ENCODE measurements around the gene MAP3K10. TPM values are rescaled to one million over a fixed set of nuclear protein-coding genes. Genes with fewer than 3 reads are reported as not detected.

The MAP3K10 gene
- total and polyA plus RNA-seq, 2 donors, result 4.1 to 11.9 TPM

DNA sequence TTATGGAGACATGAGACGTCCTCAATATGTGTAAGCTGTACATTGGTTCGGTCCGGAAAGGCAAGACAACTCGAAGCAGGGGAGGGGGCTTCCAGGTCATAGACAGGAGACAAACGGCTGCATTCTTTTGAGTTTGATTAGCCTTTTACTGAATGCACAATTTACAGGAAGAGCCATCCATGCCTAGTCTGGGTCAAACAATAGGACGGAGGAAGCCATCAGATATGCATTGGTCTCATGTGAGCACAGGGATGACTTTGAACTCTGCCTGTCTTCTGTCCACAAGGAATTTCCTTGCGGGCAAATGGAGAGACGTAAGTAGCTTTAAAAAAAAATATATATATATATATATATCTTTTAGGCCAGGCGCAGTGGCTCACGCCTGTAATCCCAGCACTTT is 37.1 kb downstream of the MAP3K10 start:
- Histone ChIP-seq H3K36me3 (ENCODE audit: insufficient read depth) (peaks cover 3% of the 10 kb centered on the region), H3K27ac (ENCODE audit: low read depth) (no peak overlapping the region), H3K4me3 (ENCODE audit: low read depth, low read length) (no peak overlapping the region), H3K4me1 (ENCODE audit: insufficient read depth) (no peaks in the 10 kb centered on the region)
- WGBS, result 57% methylated on average over 10 of the region's 10 CpGs
- no peak for DNase-seq (ENCODE audit: extremely low spot score)

DNA sequence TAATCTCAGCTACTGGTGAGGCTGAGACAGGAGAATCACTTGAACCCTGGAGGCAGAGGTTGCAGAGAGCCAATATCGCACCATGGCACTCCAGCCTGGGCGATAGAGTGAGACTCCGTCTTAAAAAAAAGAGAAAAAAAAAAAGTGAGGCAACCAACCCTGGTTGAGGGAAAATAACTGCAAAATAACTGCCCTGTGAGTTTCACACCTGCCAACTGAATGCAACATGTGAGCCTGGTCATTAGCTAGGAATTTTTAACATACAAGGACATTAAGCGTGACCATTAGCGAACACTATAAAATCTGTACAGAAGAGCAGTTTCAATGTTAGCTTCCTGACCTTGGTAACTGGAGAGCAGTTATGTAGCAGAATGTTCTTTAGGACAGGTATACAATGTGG is 37.6 kb downstream of the MAP3K10 start:
- WGBS, result 85% methylated on average over 5 of the region's 5 CpGs
- Histone ChIP-seq H3K4me3 (ENCODE audit: low read depth, low read length) (no peak overlapping the region), H3K27ac (ENCODE audit: low read depth) (no peak overlapping the region), H3K4me1 (ENCODE audit: insufficient read depth) (no peaks in the 10 kb centered on the region), H3K36me3 (ENCODE audit: insufficient read depth) (peaks cover 3% of the 10 kb centered on the region)
- no peak for DNase-seq (ENCODE audit: extremely low spot score)

DNA sequence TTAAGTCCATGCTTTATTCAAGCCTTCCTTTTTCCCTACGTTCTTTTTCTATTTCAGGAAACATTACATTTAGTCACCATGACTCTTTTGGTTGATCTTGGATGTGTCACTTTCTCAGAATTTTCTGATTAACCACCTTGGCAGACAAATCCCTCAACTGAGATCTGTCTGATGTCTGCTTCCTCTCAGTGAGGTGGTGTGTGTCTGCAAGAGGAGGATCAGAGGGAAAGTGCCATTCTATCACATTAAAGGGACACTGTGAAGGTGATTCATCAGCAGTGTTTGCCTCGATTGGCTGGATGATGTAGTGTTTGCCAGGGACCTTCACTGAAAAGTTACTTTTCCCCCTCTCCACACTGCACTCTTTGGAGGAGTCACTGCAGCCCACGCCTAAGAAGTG is 38.3 kb downstream of the MAP3K10 start:
- peaks cover 3% of the 10 kb centered on the region for H3K36me3 ChIP-seq (ENCODE audit: insufficient read depth)
- no peak for DNase-seq (ENCODE audit: extremely low spot score)
- no peak overlapping the region for H3K4me3 ChIP-seq (ENCODE audit: low read depth, low read length)
- WGBS, result 35% methylated on average over 3 of the region's 3 CpGs
- H3K4me1 ChIP-seq (ENCODE audit: insufficient read depth), result no peaks in the 10 kb centered on the region
- no peak overlapping the region for H3K27ac ChIP-seq (ENCODE audit: low read depth)

- Histone ChIP-seq H3K27ac (ENCODE audit: low read depth) (no peak overlapping the region), H3K4me1 (ENCODE audit: insufficient read depth) (no peaks in the 10 kb centered on the region), H3K4me3 (ENCODE audit: low read depth, low read length) (no peak overlapping the region), H3K36me3 (ENCODE audit: insufficient read depth) (peaks cover 4% of the 10 kb centered on the region)
- WGBS, result 66% methylated on average over 4 of the region's 4 CpGs
- DNase-seq (ENCODE audit: extremely low spot score), result no peak
These were observed 38.7 kb downstream of the MAP3K10 start for GRCh38 chr19:40229926-40230417.

GRCh38 chr19:40231057-40231456 is 39.8 kb downstream of the MAP3K10 start:
- Histone ChIP-seq H3K4me1 (ENCODE audit: insufficient read depth) (no peaks in the 10 kb centered on the region), H3K4me3 (ENCODE audit: low read depth, low read length) (no peak overlapping the region), H3K27ac (ENCODE audit: low read depth) (no peak overlapping the region), H3K36me3 (ENCODE audit: insufficient read depth) (peaks cover 6% of the 10 kb centered on the region)
- DNase-seq (ENCODE audit: extremely low spot score), result no peak
- whole genome bisulfite sequencing, result 71% methylated on average over 6 of the region's 6 CpGs

DNA sequence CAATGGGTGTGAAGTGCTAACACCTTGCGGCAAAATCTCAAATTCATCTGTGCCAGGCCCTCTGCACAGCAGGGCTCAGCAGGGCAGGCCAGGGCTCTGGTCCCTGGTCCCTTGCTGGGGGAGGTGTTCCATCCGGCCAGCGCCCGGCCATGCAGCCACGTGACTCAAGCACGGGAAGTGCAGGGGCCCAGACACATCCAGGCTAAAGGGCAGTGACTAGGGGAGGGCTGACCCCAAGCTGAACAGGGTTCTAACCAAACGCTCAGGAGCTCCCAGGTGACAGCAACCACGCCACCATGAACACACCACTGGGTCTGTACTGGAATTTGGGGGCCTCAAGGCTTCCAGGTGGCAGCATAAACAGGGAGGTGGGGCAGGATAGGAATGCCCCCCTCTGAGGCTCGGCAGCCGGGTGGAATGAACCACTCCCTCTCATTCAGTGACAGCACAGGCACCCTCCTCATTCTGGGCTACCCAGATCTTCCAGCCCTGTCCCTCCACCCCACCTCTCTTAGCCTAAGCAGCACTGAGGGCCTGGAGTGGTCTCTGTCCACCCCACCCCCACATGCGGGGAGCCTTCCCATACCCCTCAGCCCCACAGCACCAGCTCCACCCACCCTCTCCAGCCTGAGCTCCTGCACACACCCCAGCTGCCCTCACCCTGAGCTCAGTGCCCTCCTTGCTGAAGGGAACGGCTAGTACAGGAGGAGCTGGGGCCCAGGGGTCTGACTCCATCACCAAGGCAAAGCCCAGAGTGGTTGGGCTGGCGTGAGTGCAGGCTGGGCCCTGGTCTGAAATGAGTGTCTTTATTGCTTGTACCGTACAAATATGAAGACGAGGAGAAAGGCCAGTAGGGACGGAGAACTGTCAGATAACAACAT is 40.6 kb downstream of the MAP3K10 start:
- H3K4me3 ChIP-seq (ENCODE audit: low read depth, low read length), result no peak overlapping the region
- peaks cover 7% of the 10 kb centered on the region for H3K36me3 ChIP-seq (ENCODE audit: insufficient read depth)
- DNase-seq (ENCODE audit: extremely low spot score), result no peak
- WGBS, result 44% methylated on average over 16 of the region's 16 CpGs
- H3K4me1 ChIP-seq (ENCODE audit: insufficient read depth), result no peaks in the 10 kb centered on the region
- no peak overlapping the region for H3K27ac ChIP-seq (ENCODE audit: low read depth)

GRCh38 chr19:40232479-40232878 is 41.3 kb downstream of the MAP3K10 start:
- no peaks in the 10 kb centered on the region for H3K4me1 ChIP-seq (ENCODE audit: insufficient read depth)
- H3K36me3 ChIP-seq (ENCODE audit: insufficient read depth), result peaks cover 8% of the 10 kb centered on the region
- no peak overlapping the region for H3K27ac ChIP-seq (ENCODE audit: low read depth)
- 67% methylated on average over 12 of the region's 12 CpGs for WGBS
- DNase-seq (ENCODE audit: extremely low spot score), result no peak
- no peak overlapping the region for H3K4me3 ChIP-seq (ENCODE audit: low read depth, low read length)

- Histone ChIP-seq H3K4me1 (ENCODE audit: insufficient read depth) (no peaks in the 10 kb centered on the region), H3K36me3 (ENCODE audit: insufficient read depth) (peaks cover 11% of the 10 kb centered on the region), H3K27ac (ENCODE audit: low read depth) (no peak overlapping the region), H3K4me3 (ENCODE audit: low read depth, low read length) (no peak overlapping the region)
- WGBS, result 87% methylated on average over 25 of the region's 25 CpGs
- no peak for DNase-seq (ENCODE audit: extremely low spot score)
These were observed 42.0 kb downstream of the MAP3K10 start for GRCh38 chr19:40232949-40233810.

GRCh38 chr19:40233811-40234389 is 42.7 kb downstream of the MAP3K10 start:
- Histone ChIP-seq H3K4me3 (ENCODE audit: low read depth, low read length) (no peak overlapping the region), H3K36me3 (ENCODE audit: insufficient read depth) (peaks cover 11% of the 10 kb centered on the region), H3K27ac (ENCODE audit: low read depth) (no peak overlapping the region), H3K4me1 (ENCODE audit: insufficient read depth) (no peaks in the 10 kb centered on the region)
- 92% methylated on average over 20 of the region's 20 CpGs for WGBS
- DNase-seq (ENCODE audit: extremely low spot score), result no peak

DNA sequence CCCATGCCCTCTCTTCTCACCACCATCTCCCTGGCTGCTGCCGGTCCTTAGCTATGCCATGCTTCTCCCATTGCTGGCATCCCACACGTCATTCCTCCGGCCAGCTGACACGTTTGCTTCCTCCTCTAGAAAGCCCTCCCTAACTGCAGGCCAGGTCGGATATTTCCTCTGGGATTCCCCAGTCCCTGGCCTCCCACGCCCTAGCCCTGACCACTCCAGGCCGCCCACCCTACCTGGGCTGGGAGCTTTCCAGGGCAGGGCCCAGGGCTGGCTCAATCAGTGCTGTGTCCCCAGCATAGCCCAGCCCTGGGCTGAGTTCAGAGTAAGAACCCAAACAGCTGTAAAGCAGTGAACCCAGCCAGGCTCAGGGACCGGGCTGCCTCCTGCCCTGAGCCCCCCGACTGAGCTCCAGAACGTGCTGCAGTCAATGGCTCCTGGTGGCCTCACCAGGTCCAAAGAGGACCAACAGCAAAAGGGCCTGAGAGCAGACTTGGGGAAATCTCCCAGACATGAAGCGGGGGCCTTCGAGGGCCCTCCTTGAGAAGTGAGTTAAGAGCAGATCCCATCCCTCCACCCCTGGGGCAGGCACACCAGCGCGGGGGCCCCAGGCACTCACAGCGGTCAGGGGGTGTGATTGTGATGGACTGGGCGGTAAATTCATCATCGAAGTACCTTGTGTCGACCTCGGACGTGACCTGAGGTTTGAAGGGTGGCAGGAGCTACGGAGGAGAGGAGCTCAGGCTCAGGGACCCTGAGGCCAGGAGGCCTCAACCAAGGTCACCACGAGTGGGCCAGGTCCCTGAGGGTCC is 43.4 kb downstream of the MAP3K10 start:
- WGBS, result 88% methylated on average over 22 of the region's 22 CpGs
- no peak overlapping the region for H3K4me3 ChIP-seq (ENCODE audit: low read depth, low read length)
- no peak for DNase-seq (ENCODE audit: extremely low spot score)
- H3K4me1 ChIP-seq (ENCODE audit: insufficient read depth), result no peaks in the 10 kb centered on the region
- no peak overlapping the region for H3K27ac ChIP-seq (ENCODE audit: low read depth)
- H3K36me3 ChIP-seq (ENCODE audit: insufficient read depth), result peaks cover 11% of the 10 kb centered on the region

DNA sequence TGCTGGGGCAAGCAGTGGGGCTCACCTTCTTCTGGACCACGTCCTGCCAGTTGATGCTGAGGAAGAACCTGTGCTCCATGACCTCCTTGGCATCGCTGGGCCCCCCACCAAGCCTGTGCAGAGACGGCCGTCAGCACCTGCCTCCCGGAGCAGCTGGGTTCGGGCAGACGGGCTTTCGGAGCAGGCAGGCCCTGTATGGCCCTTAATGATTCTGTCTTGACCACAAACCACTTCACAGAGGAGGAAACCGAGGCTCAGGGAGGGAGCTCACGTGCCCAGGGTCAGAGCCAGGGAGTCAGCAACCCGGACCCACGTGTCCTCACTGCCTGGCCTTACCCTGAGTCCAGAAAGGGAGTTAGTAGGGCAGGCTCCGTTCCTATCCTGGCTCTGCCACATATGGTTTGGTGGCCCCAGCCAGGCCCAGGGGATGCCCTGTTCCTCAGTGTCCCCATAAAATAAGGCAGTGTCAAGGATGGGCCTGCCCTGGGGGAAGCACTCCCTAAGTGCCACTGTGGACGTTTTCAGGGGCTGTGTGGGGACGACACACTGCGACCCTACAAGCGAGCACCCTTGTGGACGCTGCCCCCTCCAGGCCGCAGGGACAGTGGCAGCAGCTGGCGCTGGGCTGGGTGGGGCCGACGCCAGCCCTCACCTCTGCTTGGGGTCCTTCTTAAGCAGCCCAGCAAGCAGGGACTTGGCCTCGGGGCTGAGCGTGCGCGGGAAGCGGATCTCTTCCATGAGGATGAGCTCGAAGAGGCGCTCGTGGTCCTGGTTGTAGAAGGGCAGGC is 44.2 kb downstream of the MAP3K10 start:
- peaks cover 11% of the 10 kb centered on the region for H3K36me3 ChIP-seq (ENCODE audit: insufficient read depth)
- no peak for DNase-seq (ENCODE audit: extremely low spot score)
- 88% methylated on average over 30 of the region's 30 CpGs for WGBS

DNA sequence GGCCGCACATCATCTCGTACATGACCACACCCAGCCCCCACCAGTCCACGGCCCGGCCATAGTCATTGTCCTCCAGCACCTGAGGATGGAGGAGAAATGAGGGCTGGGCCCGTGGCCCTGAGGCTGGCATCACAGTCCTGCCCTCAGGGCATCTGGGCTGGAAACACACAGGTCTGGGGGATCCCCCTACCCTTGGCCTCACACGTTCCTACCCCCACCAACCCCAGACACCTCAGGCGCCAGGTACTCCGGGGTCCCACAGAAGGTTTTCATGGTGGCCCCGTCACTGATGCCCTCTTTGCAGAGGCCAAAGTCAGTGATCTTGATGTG is 44.8 kb downstream of the MAP3K10 start:
- WGBS, result 90% methylated on average over 9 of the region's 9 CpGs

More for the DNA sequence above, 44.2 kb downstream of the MAP3K10 start:
- Histone ChIP-seq H3K4me3 (ENCODE audit: low read depth, low read length) (no peak overlapping the region), H3K27ac (ENCODE audit: low read depth) (no peak overlapping the region), H3K4me1 (ENCODE audit: insufficient read depth) (no peaks in the 10 kb centered on the region)

More for the DNA sequence above, 44.8 kb downstream of the MAP3K10 start:
- no peak overlapping the region for H3K4me3 ChIP-seq (ENCODE audit: low read depth, low read length)
- no peak overlapping the region for H3K27ac ChIP-seq (ENCODE audit: low read depth)
- no peak for DNase-seq (ENCODE audit: extremely low spot score)
- no peaks in the 10 kb centered on the region for H3K4me1 ChIP-seq (ENCODE audit: insufficient read depth)
- peaks cover 11% of the 10 kb centered on the region for H3K36me3 ChIP-seq (ENCODE audit: insufficient read depth)
